ENCODE results near the gene PARVB. TPM values are rescaled to one million over a fixed set of nuclear protein-coding genes. Genes with fewer than 3 reads are reported as not detected.

The PARVB gene
- total RNA-seq, 1 experiment from 2014 or later = 35.3 TPM

DNA sequence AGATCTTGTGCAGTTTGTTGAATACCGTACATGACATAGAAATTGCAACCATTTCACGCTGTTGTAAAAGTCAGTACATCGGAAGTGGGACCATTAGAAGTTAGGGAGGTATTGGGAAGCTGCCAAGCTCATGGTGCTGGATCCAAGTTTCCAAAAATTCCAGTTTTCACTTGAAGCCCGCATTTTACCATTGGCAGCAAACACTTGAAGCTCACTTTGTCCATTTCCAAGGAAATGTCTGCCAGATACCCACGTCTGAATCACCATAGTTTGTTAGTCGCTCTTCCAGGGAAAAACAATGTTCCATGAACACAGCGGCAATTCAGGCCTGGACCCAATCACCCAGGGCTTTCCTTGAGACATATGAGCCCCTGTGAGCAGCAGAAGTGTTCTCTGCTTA is 22.6 kb upstream of the PARVB start:
- no peaks in the 10 kb centered on the region for H3K9me2 ChIP-seq (ENCODE audit: insufficient read depth)
- H4K20me1 ChIP-seq (ENCODE audit: insufficient read depth) = 0 out of 2 replicates have a peak, but pooled peaks cover 3% of the 10 kb centered on the region
- ChIA-PET CTCF (no interaction called here), POLR2A (ENCODE audit: unreplicated experiment) (no interaction called here)
- no peak overlapping the region for H2AFZ ChIP-seq
- H3K36me3 ChIP-seq (ENCODE audit: low read depth) = no peaks in the 10 kb centered on the region
- H3K4me3 ChIP-seq = no peak overlapping the region
- H3K4me2 ChIP-seq = no peak overlapping the region
- no peaks in the 10 kb centered on the region for H3K79me2 ChIP-seq (ENCODE audit: low read depth)
- H3F3A ChIP-seq (ENCODE audit: insufficient read depth, low read depth) = no peaks in the 10 kb centered on the region
- H3K9me3 ChIP-seq (ENCODE audit: insufficient read depth, low read depth) = no peaks in the 10 kb centered on the region
- no TSS peak for BruUV-seq (replicated peaks)
- no peaks in the 10 kb centered on the region for H3K4me1 ChIP-seq (replicated peaks; ENCODE audit: insufficient read depth)
- intact Hi-C loops (cut with micrococcal nuclease; ENCODE audit: unreplicated experiment) = no loop called here
- no peaks in the 10 kb centered on the region for H3K27me3 ChIP-seq (ENCODE audit: insufficient read depth, low read depth)
- no peak overlapping the region for H3K27ac ChIP-seq
- peak in 1 of 2 experiments; percentile 6 for DNase-seq
- no peak for TF ChIP-seq CTCF (conservative IDR thresholded peaks at IDR 0.05)
- TF ChIP-seq EZH2 (IDR thresholded peaks at IDR 0.05; ENCODE audit: low read depth) = no peak

GRCh38 chr22:44002324-44002723 is 21.8 kb upstream of the PARVB start:
- Histone ChIP-seq H3K36me3 (ENCODE audit: low read depth) (no peaks in the 10 kb centered on the region), H3F3A (ENCODE audit: insufficient read depth, low read depth) (no peaks in the 10 kb centered on the region), H3K4me3 (no peak overlapping the region), H4K20me1 (ENCODE audit: insufficient read depth) (0 out of 2 replicates have a peak, but pooled peaks cover 3% of the 10 kb centered on the region), H3K9me2 (ENCODE audit: insufficient read depth) (no peaks in the 10 kb centered on the region), H3K9me3 (ENCODE audit: insufficient read depth, low read depth) (no peaks in the 10 kb centered on the region), H3K4me1 (replicated peaks; ENCODE audit: insufficient read depth) (no peaks in the 10 kb centered on the region), H3K27ac (no peak overlapping the region), H3K27me3 (ENCODE audit: insufficient read depth, low read depth) (no peaks in the 10 kb centered on the region), H3K79me2 (ENCODE audit: low read depth) (no peaks in the 10 kb centered on the region), H3K4me2 (no peak overlapping the region), H2AFZ (no peak overlapping the region)
- POLR2A ChIA-PET (ENCODE audit: unreplicated experiment) = no interaction called here
- no peak for DNase-seq
- CTCF ChIA-PET = no interaction called here
- TF ChIP-seq CTCF (conservative IDR thresholded peaks at IDR 0.05) (no peak), EZH2 (IDR thresholded peaks at IDR 0.05; ENCODE audit: low read depth) (no peak)
- no TSS peak for BruUV-seq (replicated peaks)
- intact Hi-C loops (cut with micrococcal nuclease; ENCODE audit: unreplicated experiment) = no loop called here

GRCh38 chr22:44002997-44003396 is 21.1 kb upstream of the PARVB start:
- no peak for TF ChIP-seq CTCF (conservative IDR thresholded peaks at IDR 0.05)
- TF ChIP-seq EZH2 (IDR thresholded peaks at IDR 0.05; ENCODE audit: low read depth) = no peak
- intact Hi-C loops (cut with micrococcal nuclease; ENCODE audit: unreplicated experiment) = no loop called here
- POLR2A ChIA-PET (ENCODE audit: unreplicated experiment) = no interaction called here
- no peaks in the 10 kb centered on the region for H3K4me1 ChIP-seq (replicated peaks; ENCODE audit: insufficient read depth)
- no peak overlapping the region for H2AFZ ChIP-seq
- H3K79me2 ChIP-seq (ENCODE audit: low read depth) = no peaks in the 10 kb centered on the region
- no TSS peak for BruUV-seq (replicated peaks)
- H3K9me3 ChIP-seq (ENCODE audit: insufficient read depth, low read depth) = no peaks in the 10 kb centered on the region
- H3K4me3 ChIP-seq = no peak overlapping the region
- no peak overlapping the region for H3K27ac ChIP-seq
- H3K9me2 ChIP-seq (ENCODE audit: insufficient read depth) = no peaks in the 10 kb centered on the region
- 0 out of 2 replicates have a peak, but pooled peaks cover 3% of the 10 kb centered on the region for H4K20me1 ChIP-seq (ENCODE audit: insufficient read depth)
- no peak for DNase-seq
- H3F3A ChIP-seq (ENCODE audit: insufficient read depth, low read depth) = no peaks in the 10 kb centered on the region
- H3K36me3 ChIP-seq (ENCODE audit: low read depth) = no peaks in the 10 kb centered on the region
- CTCF ChIA-PET = no interaction called here
- no peaks in the 10 kb centered on the region for H3K27me3 ChIP-seq (ENCODE audit: insufficient read depth, low read depth)
- no peak overlapping the region for H3K4me2 ChIP-seq
